ENCODE results near the gene RRAS2. TPM values are rescaled to one million over a fixed set of nuclear protein-coding genes. Genes with fewer than 3 reads are reported as not detected.

RRAS2 gene
- polyA plus RNA-seq, 3 donors = 0.19 to 0.31 TPM; not detected in 1

GRCh38 chr11:14232652-14233051 lies 126.3 kb downstream of the RRAS2 start:
- DNase-seq = no peak
- Histone ChIP-seq H2AFZ (ENCODE audit: insufficient read depth, low read depth, low read length, poor library complexity, severe bottlenecking) (no peak overlapping the region), H3K36me3 (replicated peaks in 1 of 2; ENCODE audit: control insufficient read depth in 1 of 2, insufficient read depth in 2 of 2, low read length in 2 of 2) (no peaks in the 10 kb centered on the region), H3K9me3 (replicated peaks in 1 of 2; ENCODE audit: control insufficient read depth in 1 of 2, insufficient read depth in 1 of 2, low read length in 2 of 2) (no peaks in the 10 kb centered on the region), H3K4me1 (ENCODE audit: control insufficient read depth in 1 of 2, insufficient read depth in 2 of 2, low read length in 2 of 2) (peaks cover 14% of the 10 kb centered on the region in 2 donors), H3K9ac (ENCODE audit: insufficient read depth, low read length, poor library complexity, severe bottlenecking) (no peak overlapping the region), H3K4me3 (replicated peaks in 1 of 3; ENCODE audit: low read depth in 2 of 3, low read length in 3 of 3) (no peak overlapping the region), H3K4me2 (replicated peaks; ENCODE audit: extremely low read depth, low read length, poor library complexity, severe bottlenecking) (no peak overlapping the region), H3K27me3 (ENCODE audit: control insufficient read depth in 2 of 2, insufficient read depth in 2 of 2, low read length in 2 of 2) (peaks cover 0 to 5% of the 10 kb centered on the region in 2 donors), H4K20me1 (ENCODE audit: insufficient read depth, low read length) (no peaks in the 10 kb centered on the region), H3K79me2 (ENCODE audit: insufficient read depth, low read length) (no peaks in the 10 kb centered on the region), H3K27ac (ENCODE audit: low read depth in 1 of 2, low read length in 2 of 2) (no peak overlapping the region)
- Mint-ChIP-seq H3K27ac (no peak overlapping the region), H3K4me1 (peaks cover 16% of the 10 kb centered on the region), H3K36me3 (no peaks in the 10 kb centered on the region), H3K4me3 (no peak overlapping the region), H3K27me3 (ENCODE audit: low read depth in 3 of 3) (peaks cover 20 to 22% (median 20%) of the 10 kb centered on the region in 3 donors), H3K9me3 (peaks cover 0 to 2% (median 1%) of the 10 kb centered on the region in 7 donors)
- intact Hi-C loops (cut with micrococcal nuclease) = no loop called here
- 90% methylated on average over 3 of the region's 6 CpGs for WGBS (ENCODE audit: insufficient coverage)
- no peak for TF ChIP-seq CTCF (IDR thresholded peaks at IDR 0.05)

- no peak for TF ChIP-seq CTCF (IDR thresholded peaks at IDR 0.05)
- no peak overlapping the region for H3K27ac Mint-ChIP-seq
- no peaks in the 10 kb centered on the region for H3K27me3 ChIP-seq (ENCODE audit: control insufficient read depth in 2 of 2, insufficient read depth in 2 of 2, low read length in 2 of 2)
- H3K4me3 ChIP-seq (replicated peaks in 1 of 3; ENCODE audit: low read depth in 2 of 3, low read length in 3 of 3) = no peak overlapping the region
- peaks cover 1 to 6% (median 5%) of the 10 kb centered on the region in 7 donors for H3K9me3 Mint-ChIP-seq
- H4K20me1 ChIP-seq (ENCODE audit: insufficient read depth, low read length) = no peaks in the 10 kb centered on the region
- H2AFZ ChIP-seq (ENCODE audit: insufficient read depth, low read depth, low read length, poor library complexity, severe bottlenecking) = no peak overlapping the region
- H3K9ac ChIP-seq (ENCODE audit: insufficient read depth, low read length, poor library complexity, severe bottlenecking) = no peak overlapping the region
- no peak overlapping the region for H3K4me2 ChIP-seq (replicated peaks; ENCODE audit: extremely low read depth, low read length, poor library complexity, severe bottlenecking)
- no peaks in the 10 kb centered on the region for H3K4me1 ChIP-seq (ENCODE audit: control insufficient read depth in 1 of 2, insufficient read depth in 2 of 2, low read length in 2 of 2)
- H3K27me3 Mint-ChIP-seq (ENCODE audit: low read depth in 3 of 3) = peaks cover 7 to 13% (median 12%) of the 10 kb centered on the region in 3 donors
- intact Hi-C loops (cut with micrococcal nuclease) = no loop called here
- DNase-seq = no peak
- no peaks in the 10 kb centered on the region for H3K36me3 ChIP-seq (replicated peaks in 1 of 2; ENCODE audit: control insufficient read depth in 1 of 2, insufficient read depth in 2 of 2, low read length in 2 of 2)
- H3K36me3 Mint-ChIP-seq = no peaks in the 10 kb centered on the region
- H3K79me2 ChIP-seq (ENCODE audit: insufficient read depth, low read length) = no peaks in the 10 kb centered on the region
- H3K27ac ChIP-seq (ENCODE audit: low read depth in 1 of 2, low read length in 2 of 2) = no peak overlapping the region
- no peaks in the 10 kb centered on the region for H3K9me3 ChIP-seq (replicated peaks in 1 of 2; ENCODE audit: control insufficient read depth in 1 of 2, insufficient read depth in 1 of 2, low read length in 2 of 2)
- H3K4me3 Mint-ChIP-seq = peak overlapping the region in 1 of 2 donors; percentile 67
- 97% methylated on average over 3 of the region's 6 CpGs for WGBS (ENCODE audit: insufficient coverage)
- H3K4me1 Mint-ChIP-seq = no peaks in the 10 kb centered on the region
Observed at GRCh38 chr11:14230407-14230806, 128.6 kb downstream of the RRAS2 start.

All from CD14-positive monocyte (primary cell).